DMS153 treated with DMSO at 0.1 percent for 48 hours (cell line): ENCODE measurements around the gene ABHD14A.

ENCODE experiments used
- DNase-seq: peaks from one replicate; lab custom pipeline; 2025; ENCODE audit not compliant: unreplicated experiment; lab: John Stamatoyannopoulos, UW

ABHD14A gene

GRCh38 chr3:51955893-51956770 lies 18.7 kb upstream of the ABHD14A start:
- DNase-seq, result no peak

DNA sequence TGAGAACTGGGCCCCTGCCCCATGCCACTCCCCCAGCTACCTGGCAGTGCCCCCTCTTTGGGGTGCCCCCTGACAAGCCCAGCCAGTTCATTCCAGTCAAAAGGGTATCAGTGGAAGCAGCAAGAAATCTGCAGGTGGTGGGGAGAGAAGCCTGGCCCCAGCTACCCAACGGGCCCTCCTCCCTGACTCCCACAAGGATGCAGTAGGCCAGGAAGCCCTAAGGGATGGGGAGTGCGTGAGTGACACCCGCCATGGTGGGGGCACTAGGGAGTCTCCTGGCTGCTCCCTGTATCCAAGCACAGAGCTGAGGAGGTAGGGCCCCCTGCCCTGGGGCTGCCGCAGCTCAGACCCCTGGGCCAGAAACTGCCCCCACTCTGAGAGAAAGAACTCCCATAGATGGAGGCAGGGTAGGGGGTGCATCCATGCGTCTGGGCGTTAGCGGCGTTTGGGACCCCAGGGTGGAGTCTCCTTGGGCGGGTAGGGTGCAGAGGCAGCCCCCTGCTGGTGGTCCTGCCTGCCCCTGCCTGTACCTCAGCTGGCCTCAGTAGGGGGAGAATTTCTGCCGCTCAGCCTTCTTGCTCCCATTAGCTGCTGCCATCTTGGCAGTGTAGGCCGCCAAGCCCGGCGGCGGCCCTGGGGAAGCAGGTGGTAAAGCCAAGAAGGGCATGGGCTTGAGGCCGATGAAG lies 17.2 kb upstream of the ABHD14A start:
- DNase-seq, result no peak

- DNase-seq, result no peak
Observed at GRCh38 chr3:51958603-51959521, 16.0 kb upstream of the ABHD14A start.

DNA sequence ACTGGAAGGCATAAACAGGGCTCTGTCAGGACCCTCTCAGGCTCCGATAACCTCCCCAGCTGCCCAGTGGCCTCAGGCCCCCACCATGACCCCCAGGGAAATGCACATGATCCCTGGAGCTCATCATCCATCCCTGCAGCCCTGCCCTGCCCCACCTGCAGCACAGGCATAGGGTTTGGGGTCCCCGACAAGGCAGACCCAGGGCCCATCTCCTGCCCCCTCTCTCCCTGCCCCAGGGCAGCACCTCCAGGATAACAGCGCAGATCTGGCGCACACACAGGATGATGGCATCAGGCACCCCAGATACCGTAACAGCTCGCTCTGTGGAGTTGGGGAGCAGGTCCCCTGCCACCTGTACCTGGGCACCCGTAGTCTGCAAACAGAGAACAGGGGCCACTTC lies 15.2 kb upstream of the ABHD14A start:
- DNase-seq, result no peak

DNA sequence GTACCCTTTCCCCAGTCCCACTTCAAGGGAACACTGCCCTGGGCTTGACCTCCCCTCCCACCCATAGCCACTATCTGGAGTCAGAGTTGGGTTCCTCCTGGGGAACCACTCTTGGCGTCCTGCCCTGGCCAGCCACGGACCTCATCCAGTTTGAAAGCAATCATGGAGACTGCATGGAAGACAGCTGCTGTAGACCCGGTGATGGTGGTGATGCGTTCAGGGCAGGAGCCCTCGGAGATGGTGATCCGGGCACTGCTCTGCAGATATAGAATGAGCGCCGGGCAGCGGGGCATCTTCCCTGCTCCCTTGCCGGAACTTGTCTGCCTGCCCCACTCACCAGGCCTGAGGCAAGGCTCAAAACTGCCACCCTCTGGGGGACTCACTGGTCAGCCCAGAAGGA lies 14.5 kb upstream of the ABHD14A start:
- DNase-seq, result no peak

DNA sequence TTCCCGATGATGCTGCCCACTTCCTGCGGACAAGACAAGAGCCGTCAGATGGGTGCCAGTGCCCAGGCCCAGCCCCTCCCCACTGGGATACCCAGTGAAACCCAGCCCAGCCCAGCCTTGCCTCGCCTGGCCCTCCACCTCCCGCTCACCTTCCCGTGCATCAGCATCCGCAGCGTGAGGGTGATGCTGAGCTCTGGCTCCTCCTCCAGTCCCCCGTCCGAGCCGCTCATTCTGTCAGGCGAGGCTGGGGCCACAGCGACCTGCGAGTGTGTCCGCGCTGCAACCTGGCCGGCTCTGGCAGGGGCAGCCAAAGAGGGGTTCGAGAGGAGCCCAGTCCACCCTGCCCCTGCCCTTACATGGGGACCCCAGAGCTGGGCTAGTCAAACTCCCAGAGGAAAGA lies 13.9 kb upstream of the ABHD14A start:
- no peak for DNase-seq

DNA sequence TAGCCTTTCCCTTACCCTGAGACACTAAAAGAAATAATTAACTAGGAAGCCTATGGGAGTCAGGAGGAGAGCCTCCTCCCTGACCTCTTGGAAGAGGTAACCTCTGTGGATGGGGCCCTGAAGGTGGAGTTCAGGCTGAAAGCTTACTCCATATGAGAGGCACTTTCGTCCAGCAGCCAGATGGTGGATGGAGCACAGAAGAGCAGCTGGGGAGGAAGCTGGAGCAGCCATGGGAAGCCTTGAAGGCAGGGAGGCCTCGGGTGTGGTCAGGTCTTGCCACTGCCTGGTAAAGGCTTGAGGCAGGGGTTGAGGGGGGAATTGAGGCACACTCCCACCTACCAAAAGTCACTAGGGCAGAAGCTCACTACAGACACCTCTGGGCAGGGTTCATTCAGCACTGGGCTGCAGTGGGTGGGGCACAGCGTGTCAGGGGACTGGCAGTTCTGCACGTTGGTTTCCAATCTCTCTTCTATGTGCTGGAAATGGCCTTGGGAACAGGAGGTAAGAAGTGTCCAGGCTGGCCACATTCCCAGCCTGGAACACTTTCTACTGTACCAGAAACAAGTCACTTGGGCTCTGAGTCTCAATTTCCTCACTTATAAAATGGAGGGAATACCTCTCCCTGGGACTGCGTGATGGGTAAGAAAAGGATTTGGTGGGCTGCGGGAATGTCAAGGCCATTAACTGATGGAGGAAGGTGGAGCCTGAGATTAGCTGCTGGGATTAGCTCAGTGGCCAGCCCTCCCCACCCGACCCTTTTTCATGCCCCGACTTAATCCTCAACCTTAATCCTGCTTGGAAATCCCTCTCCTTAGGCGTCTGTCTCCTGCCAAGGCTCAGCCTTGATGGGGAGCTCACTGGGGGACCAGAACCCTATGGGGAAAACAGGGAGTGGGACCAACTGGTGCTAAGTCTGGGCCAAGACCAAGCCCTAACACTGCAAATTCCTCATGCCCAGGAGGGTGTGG lies 13.0 kb upstream of the ABHD14A start:
- DNase-seq, result no peak

DNA sequence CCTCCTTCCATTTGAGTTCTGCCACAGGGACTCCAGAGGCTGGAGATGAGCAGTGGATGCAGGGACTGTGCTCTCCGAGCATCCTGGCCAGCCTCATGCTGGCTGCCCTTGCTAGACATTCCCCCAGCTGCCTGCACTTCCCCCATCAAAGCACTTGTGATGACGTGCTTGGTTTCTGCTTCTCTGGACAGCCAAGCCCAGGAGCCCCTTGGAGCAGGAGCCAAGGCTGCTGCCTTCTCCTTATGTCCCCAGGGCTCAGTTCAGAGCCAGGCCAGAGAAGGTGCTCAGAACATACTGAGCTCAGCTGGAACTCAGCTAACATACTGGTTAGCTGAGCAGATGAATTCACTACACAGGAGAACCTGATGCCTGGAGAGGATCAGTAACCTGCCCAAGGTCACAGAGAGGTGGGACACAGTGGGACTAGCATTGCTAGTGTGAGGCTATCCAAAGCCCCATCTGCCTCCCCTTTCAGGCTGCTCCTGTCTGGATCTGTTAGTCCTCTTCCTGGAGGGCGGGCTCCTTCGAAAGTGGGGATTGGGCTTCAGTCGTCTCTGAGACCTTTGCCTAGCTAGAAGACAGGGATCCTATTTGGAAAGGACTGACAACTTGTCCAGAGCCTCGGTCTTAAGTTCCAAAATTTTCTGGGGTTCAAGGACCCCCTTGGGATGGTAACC lies 11.9 kb upstream of the ABHD14A start:
- no peak for DNase-seq

DNA sequence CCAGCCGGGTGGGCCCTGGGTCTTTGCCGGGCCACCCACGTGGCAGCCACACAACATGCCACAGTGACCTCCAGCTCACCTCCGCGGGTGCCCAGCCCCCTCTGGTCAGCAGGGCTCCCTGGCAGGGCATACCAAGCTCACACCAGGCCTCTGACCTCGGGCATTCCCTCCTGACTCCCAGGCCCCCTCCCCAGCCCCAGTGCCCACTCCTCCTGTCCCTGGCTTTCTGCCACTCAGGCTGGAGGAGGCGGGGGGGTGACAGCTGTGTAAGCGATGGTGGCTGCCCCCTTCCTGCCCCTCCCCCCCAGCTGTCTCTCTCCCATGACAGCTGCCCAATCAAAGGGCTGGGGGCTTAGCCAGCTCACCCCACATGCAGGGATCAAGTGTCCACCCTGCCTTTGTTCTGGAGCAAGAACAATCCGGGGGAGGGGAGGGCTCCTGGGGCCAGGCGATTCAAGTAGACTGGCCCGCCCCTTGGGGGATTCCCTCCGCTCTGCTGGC lies 10.9 kb upstream of the ABHD14A start:
- no peak for DNase-seq

DNA sequence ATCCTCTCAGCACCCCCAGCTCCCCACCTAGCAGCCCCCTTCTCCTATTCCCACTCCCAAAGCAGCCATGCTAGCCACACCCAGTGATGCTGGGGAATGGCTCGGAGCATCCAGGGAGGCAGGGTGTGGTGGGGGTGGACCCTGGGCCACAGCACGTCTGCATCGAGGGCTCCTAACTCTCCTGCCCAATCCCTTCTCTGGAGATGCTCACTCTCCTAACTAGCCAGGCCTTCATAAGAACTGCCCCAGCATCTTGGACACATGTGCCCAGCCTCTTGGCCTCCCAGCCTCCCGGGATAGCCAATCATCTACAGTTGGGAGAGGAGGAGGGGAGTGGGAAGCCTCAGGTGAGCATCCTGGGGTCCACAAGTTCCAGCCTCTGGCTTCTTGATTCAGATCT lies 10.3 kb upstream of the ABHD14A start:
- DNase-seq, result no peak

DNA sequence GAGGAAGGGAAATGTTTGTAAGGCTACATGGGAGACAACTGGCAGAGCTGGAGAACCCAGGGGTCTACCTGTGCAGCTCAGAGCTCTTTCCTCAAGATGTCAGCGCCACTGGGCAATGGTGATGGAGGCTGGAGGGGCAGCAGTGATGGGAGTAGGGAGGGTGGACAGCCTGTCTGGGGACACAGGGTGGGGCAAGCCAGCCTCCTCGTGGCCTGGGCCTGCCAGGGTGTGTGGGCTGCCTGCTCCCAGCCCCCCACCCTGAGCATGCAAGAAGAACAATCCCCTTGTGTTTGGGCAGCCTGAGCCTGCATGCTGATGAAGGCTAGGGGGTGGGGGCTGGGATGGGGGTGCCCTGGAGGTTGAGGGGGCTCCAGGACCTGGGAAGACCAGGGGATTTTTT lies 8.8 kb upstream of the ABHD14A start:
- DNase-seq, result no peak

DNA sequence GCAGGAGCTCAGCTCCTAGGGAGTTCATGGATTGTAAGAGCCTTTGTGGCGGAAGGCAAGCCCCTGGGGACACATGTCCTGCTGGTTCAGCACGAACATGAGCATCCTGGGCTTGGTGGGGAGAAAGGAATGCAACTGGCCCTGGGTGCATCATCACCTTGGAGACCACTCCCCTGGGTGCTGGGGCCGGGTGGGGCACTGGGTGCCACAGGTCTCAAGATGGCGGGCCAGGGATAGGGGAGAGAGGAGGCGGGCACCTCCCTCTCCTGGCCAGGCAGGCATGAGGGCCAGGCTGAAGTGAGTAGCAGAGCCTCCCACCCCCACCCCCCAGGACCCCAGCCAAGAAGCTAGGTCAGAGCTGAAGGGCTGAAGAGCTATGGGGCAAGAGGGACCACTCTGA lies 8.4 kb upstream of the ABHD14A start:
- no peak for DNase-seq

GRCh38 chr3:51966922-51967383 lies 7.9 kb upstream of the ABHD14A start:
- DNase-seq, result no peak

DNA sequence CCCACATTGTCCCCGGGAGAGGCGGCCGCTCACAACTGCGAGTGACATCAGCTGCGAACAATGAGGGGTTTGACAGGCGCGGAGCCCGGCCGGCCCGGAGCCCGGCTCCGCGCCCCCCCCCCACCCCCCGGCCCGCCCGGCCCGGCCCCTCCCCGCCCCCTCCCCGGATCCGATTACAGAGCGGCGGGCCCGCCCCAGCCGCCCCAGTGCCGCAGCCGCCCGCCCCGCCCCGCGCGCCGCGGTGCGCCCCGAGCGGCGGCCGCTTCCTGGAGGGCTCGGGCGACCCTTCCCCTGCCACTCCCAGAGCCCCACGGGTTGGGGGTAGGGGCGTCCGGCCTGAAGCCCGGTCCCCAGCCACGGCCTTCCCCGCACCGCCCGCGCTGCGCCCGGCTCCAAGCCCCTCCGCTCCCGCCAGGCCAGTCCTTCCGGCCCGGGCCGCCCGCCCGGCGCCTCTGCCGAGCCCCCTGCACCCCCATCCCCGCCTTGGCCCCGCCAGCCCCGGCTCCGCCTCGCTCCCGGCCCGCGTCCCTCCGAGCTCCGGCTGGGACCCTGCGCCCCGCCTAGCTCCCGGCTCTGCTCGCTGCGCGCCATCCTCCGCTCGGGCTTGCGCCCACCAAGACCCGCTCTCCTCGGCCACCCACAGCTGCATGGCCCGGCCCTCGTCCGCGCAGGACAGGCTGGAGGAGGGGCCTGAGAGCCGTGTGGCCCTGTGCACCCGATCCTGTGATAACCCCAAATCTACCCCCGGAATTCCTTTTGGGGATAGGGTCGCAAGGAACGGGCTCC lies 7.3 kb upstream of the ABHD14A start, which contains the start of gene PCBP4:
TSS of gene PCBP4 (minus strand) at position 71 of the 786 bp plus-strand sequence. CDS start 6,214 bp downstream, outside the sequence.
- no peak for DNase-seq

DNA sequence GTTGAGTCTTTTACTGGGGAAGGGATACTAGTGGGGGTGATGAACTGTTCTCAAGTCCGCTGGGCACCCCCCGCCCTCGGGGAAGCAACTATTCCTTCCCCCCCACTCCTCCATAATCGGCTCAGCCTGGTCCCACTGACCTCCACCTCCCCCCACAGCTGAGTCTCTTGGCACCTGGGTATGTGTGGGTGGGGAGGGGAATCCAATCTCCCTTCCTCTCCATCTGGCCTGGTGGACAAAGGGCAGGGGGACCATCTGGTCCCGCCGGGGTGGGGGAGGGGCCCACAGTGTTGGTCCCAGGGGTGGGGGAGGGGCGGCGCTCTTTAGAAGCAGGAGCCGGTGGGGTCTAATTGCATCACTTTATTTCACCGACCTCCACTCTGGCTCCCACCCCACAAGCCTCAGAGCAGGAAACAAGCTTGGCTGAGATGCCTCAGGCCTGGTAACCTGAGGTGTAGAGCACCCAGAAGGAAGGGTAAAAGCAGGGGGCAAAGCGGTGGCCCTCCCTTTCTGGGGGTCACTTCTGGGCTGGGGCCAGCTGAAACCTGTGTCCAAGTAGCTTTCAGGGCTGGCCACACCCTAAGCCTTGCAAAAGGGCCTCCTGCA lies 6.6 kb upstream of the ABHD14A start:
- no peak for DNase-seq

GRCh38 chr3:51968883-51969678 lies 5.8 kb upstream of the ABHD14A start:
- no peak for DNase-seq

- no peak for DNase-seq
Observed at GRCh38 chr3:51969841-51970240, 5.0 kb upstream of the ABHD14A start.
